OCI-LY7 (cell line): ENCODE data around the gene EPB41L4A. TPM values are rescaled to one million over a fixed set of nuclear protein-coding genes. Genes with fewer than 3 reads are reported as not detected.

Experiments
- BruUV-seq: library from RNA; stranded (reverse); fragments of 400-500 nt; replicated peaks from 2 replicates; lab custom pipeline; 2021; lab: Mats Ljungman, UMichigan
- CTCF ChIA-PET: fragments of 300-600 bp; sonication (Branson Sonifier 250); formaldehyde crosslinking; loops from one replicate; lab custom pipeline; 2022; ENCODE audit warnings: antibody characterized with exemption; ENCODE audit not compliant: unreplicated experiment; lab: Charles Lee
- POLR2A ChIA-PET: fragments of 300-600 bp; sonication (Branson Sonifier 250); formaldehyde crosslinking; loops from one replicate; lab custom pipeline; 2022; ENCODE audit warnings: antibody characterized with exemption; lab: Charles Lee
- DNase-seq: peaks from one replicate; pipeline ENCODE4 v3.0.0-alpha.2; 2015; ENCODE audit warnings: low spot score
- H2AFZ ChIP-seq: fragments of 200-600 bp; sonication (generic), shearing (Covaris generic); 2 replicates; pipeline ENCODE4 v1.6.1; 2014; ENCODE audit warnings: mild to moderate bottlenecking, antibody characterized with exemption, low read length, moderate library complexity
- H3K27ac ChIP-seq: fragments of 200-600 bp; sonication (generic); 2 replicates; pipeline ENCODE4 v1.5.1; 2014; ENCODE audit warnings: mixed run types, low read depth, mild to moderate bottlenecking, moderate library complexity, low read length, inconsistent platforms; ENCODE audit not compliant: poor library complexity, severe bottlenecking
- H3K36me3 ChIP-seq: fragments of 200-600 bp; sonication (generic); 2 replicates; pipeline ENCODE4 v1.6.1; 2014; ENCODE audit warnings: mild to moderate bottlenecking, antibody characterized with exemption, low read length, moderate library complexity, mixed read lengths; ENCODE audit not compliant: insufficient read depth
- H3K4me1 ChIP-seq: fragments of 200-600 bp; sonication (generic); 2 replicates; pipeline ENCODE4 v1.5.1; 2014; ENCODE audit warnings: mild to moderate bottlenecking, low read length; ENCODE audit not compliant: insufficient read depth, poor library complexity, severe bottlenecking
- H3K4me2 ChIP-seq: fragments of 200-600 bp; sonication (generic); 2 replicates; pipeline ENCODE4 v1.6.1; 2014; ENCODE audit warnings: mild to moderate bottlenecking, low read length
- H3K4me3 ChIP-seq: fragments of 200-600 bp; sonication (generic); 2 replicates; pipeline ENCODE4 v1.5.1; 2014; ENCODE audit warnings: mild to moderate bottlenecking, low read depth, low read length; ENCODE audit not compliant: poor library complexity, severe bottlenecking
- H3K79me2 ChIP-seq: fragments of 200-600 bp; sonication (generic); 2 replicates; pipeline ENCODE4 v1.6.1; 2016; ENCODE audit warnings: low read depth, mild to moderate bottlenecking, low read length, moderate library complexity, mixed read lengths; ENCODE audit not compliant: insufficient read depth
- H3K9me2 ChIP-seq: fragments of 200-600 bp; sonication (generic); 2 replicates; pipeline ENCODE4 v1.6.1; 2016; ENCODE audit warnings: mild to moderate bottlenecking, low read length, mixed read lengths; ENCODE audit not compliant: insufficient read depth
- H3K9me3 ChIP-seq: fragments of 200-600 bp; sonication (generic); 2 replicates; pipeline ENCODE4 v1.6.1; 2014; ENCODE audit warnings: mild to moderate bottlenecking, mixed run types, low read length, mixed read lengths
- H4K20me1 ChIP-seq: fragments of 200-600 bp; sonication (generic); 2 replicates; pipeline ENCODE4 v1.6.1; 2014; ENCODE audit warnings: mild to moderate bottlenecking, antibody characterized with exemption, low read length, moderate library complexity, mixed read lengths; ENCODE audit not compliant: insufficient read depth
- CTCF ChIP-seq: fragments of 200-600 bp; sonication (generic); conservative IDR thresholded peaks from 2 replicates; pipeline ENCODE4 v1.5.1; 2014; ENCODE audit warnings: mild to moderate bottlenecking, antibody characterized with exemption, low read length, moderate library complexity, mixed read lengths
- EZH2phosphoT487 ChIP-seq: fragments of 200-600 bp; sonication (generic); IDR thresholded peaks from 2 replicates; pipeline ENCODE4 v1.6.1; 2018; ENCODE audit warnings: low read depth, borderline replicate concordance, mild to moderate bottlenecking, mixed run types, antibody characterized with exemption, low read length, moderate library complexity, mixed read lengths
- intact Hi-C: fragments of 100-400 bp; cut with micrococcal nuclease; formaldehyde crosslinking; loops from one replicate; pipeline ENCODE4 v1.10.0; 2022; ENCODE audit not compliant: unreplicated experiment
- total RNA-seq, 2 experiments: library from RNA; depleted of rRNA in 1 of 2; stranded (reverse); fragments of >200 nt in 1 of 2; shearing (Covaris generic) in 1 of 2; gene quantifications; 2 replicates each; pipeline ENCODE4 v1.2.3, GENCODE V29; 2014 to 2022

The EPB41L4A gene
- total RNA-seq, 2 experiments from 2014 or later = 0.03 TPM; not detected in 1

GRCh38 chr5:112373885-112374284 lies 45.2 kb downstream of the EPB41L4A start:
- DNase-seq = no peak
- CTCF ChIA-PET = no interaction called here
- BruUV-seq = no TSS peak
- Histone ChIP-seq H3K27ac (no peak overlapping the region), H3K4me3 (no peak overlapping the region), H4K20me1 (no peaks in the 10 kb centered on the region), H3K36me3 (no peaks in the 10 kb centered on the region), H3K9me2 (no peaks in the 10 kb centered on the region), H3K4me1 (no peaks in the 10 kb centered on the region), H3K4me2 (no peak overlapping the region), H3K79me2 (no peaks in the 10 kb centered on the region), H3K9me3 (no peaks in the 10 kb centered on the region), H2AFZ (no peak overlapping the region)
- intact Hi-C loops = no loop called here
- POLR2A ChIA-PET = interaction anchor here (0.6 kb wide), 1 partner anchor 41 kb away, joined by 4 read pairs; no protein-coding TSS in a partner anchor
- TF ChIP-seq CTCF (no peak), EZH2phosphoT487 (no peak)

- ChIA-PET CTCF (no interaction called here), POLR2A (no interaction called here)
- Histone ChIP-seq H3K27ac (no peak overlapping the region), H3K9me2 (no peaks in the 10 kb centered on the region), H3K9me3 (no peaks in the 10 kb centered on the region), H4K20me1 (no peaks in the 10 kb centered on the region), H3K4me3 (no peak overlapping the region), H2AFZ (no peak overlapping the region), H3K79me2 (no peaks in the 10 kb centered on the region), H3K4me1 (no peaks in the 10 kb centered on the region), H3K4me2 (no peak overlapping the region), H3K36me3 (no peaks in the 10 kb centered on the region)
- no peak for TF ChIP-seq EZH2phosphoT487
- TF ChIP-seq CTCF = 0 out of 2 replicates have a peak, but pooled peaks have one; percentile 38
- BruUV-seq = no TSS peak
- DNase-seq = no peak
- intact Hi-C loops = no loop called here
These were observed 46.5 kb downstream of the EPB41L4A start for GRCh38 chr5:112372543-112372942.

- H3K9me2 ChIP-seq = no peaks in the 10 kb centered on the region
- H3K4me3 ChIP-seq = no peak overlapping the region
- H3K27ac ChIP-seq = no peak overlapping the region
- H3K4me1 ChIP-seq = no peaks in the 10 kb centered on the region
- no peak overlapping the region for H2AFZ ChIP-seq
- TF ChIP-seq EZH2phosphoT487 (no peak), CTCF (no peak)
- H3K4me2 ChIP-seq = no peak overlapping the region
- no peaks in the 10 kb centered on the region for H4K20me1 ChIP-seq
- no peaks in the 10 kb centered on the region for H3K36me3 ChIP-seq
- no peaks in the 10 kb centered on the region for H3K79me2 ChIP-seq
- ChIA-PET POLR2A (interaction anchor here (0.8 to 0.9 kb wide), 2 partner anchors 8 to 27 kb away, joined by 3 to 4 read pairs; no protein-coding TSS in a partner anchor), CTCF (no interaction called here)
- intact Hi-C loops = no loop called here
- DNase-seq = no peak
- no peaks in the 10 kb centered on the region for H3K9me3 ChIP-seq
- no TSS peak for BruUV-seq
These were observed 48.0 kb downstream of the EPB41L4A start for GRCh38 chr5:112371067-112371466.
